Measurements from ENCODE around the gene DCDC2. TPM values are rescaled to one million over a fixed set of nuclear protein-coding genes. Genes with fewer than 3 reads are reported as not detected.
"Not testable (repeated sequence)": the region's sequence is repeated elsewhere in the genome, so short reads cannot be mapped to it uniquely, and the experiment has no call there.

Gene DCDC2
- polyA plus RNA-seq, 1 experiment: not detected

- no peak for DNase-seq (ENCODE audit: low read depth)
Observed at GRCh38 chr6:24313251-24314141, 44.4 kb downstream of the DCDC2 start.

DNA sequence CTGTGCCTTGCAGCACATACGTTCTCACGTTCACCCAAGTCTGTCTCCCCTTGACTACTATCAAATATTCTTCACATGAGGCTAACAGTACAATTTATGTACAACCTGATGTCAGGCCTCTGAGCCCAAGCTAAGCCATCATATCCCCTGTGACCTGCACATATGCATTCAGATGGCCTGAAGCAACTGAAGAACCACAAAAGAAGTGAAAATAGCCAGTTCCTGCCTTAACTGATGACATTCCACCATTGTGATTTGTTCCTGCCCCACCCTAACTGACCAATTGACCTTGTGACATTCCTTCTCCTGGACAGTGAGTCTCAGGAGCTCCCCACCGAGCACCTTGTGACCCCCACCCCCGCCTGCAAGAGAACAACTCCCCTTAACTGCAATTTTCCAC is 46.1 kb downstream of the DCDC2 start:
- DNase-seq (ENCODE audit: low read depth); H3K27me3 ChIP-seq (ENCODE audit: control insufficient read depth, insufficient read depth, low read length); H3K4me3 ChIP-seq (ENCODE audit: low read depth, low read length); POLR2A ChIA-PET; CTCF ChIA-PET; H3K36me3 ChIP-seq (ENCODE audit: control insufficient read depth, insufficient read depth, low read length): not testable (repeated sequence)

More at GRCh38 chr6:24313251-24314141, 44.4 kb downstream of the DCDC2 start:
- TF ChIP-seq, protein P1, sequence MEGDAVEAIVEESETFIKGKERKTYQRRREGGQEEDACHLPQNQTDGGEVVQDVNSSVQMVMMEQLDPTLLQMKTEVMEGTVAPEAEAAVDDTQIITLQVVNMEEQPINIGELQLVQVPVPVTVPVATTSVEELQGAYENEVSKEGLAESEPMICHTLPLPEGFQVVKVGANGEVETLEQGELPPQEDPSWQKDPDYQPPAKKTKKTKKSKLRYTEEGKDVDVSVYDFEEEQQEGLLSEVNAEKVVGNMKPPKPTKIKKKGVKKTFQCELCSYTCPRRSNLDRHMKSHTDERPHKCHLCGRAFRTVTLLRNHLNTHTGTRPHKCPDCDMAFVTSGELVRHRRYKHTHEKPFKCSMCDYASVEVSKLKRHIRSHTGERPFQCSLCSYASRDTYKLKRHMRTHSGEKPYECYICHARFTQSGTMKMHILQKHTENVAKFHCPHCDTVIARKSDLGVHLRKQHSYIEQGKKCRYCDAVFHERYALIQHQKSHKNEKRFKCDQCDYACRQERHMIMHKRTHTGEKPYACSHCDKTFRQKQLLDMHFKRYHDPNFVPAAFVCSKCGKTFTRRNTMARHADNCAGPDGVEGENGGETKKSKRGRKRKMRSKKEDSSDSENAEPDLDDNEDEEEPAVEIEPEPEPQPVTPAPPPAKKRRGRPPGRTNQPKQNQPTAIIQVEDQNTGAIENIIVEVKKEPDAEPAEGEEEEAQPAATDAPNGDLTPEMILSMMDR (IDR thresholded peaks at IDR 0.05; ENCODE audit: insufficient read depth, low read depth, low read length): no peak
- Histone ChIP-seq H3K27me3 (ENCODE audit: control insufficient read depth, insufficient read depth, low read length) (no peaks in the 10 kb centered on the region), H3K36me3 (ENCODE audit: control insufficient read depth, insufficient read depth, low read length) (no peaks in the 10 kb centered on the region), H3K4me3 (ENCODE audit: low read depth, low read length) (no peak overlapping the region)
- ChIA-PET POLR2A (no interaction called here), CTCF (no interaction called here)

- CTCF ChIA-PET: no interaction called here
- POLR2A ChIA-PET: no interaction called here
Observed at GRCh38 chr6:24307881-24308280, 50.0 kb downstream of the DCDC2 start.

GRCh38 chr6:24306936-24307335 is 50.9 kb downstream of the DCDC2 start:
- H3K4me3 ChIP-seq (ENCODE audit: low read depth, low read length): no peak overlapping the region
- CTCF ChIA-PET: no interaction called here
- TF ChIP-seq, protein P1 (IDR thresholded peaks at IDR 0.05; ENCODE audit: insufficient read depth, low read depth, low read length): no peak
- H3K36me3 ChIP-seq (ENCODE audit: control insufficient read depth, insufficient read depth, low read length): no peaks in the 10 kb centered on the region
- POLR2A ChIA-PET: no interaction called here
- H3K27me3 ChIP-seq (ENCODE audit: control insufficient read depth, insufficient read depth, low read length): no peaks in the 10 kb centered on the region
- no peak for DNase-seq (ENCODE audit: low read depth)

More at GRCh38 chr6:24307881-24308280, 50.0 kb downstream of the DCDC2 start:
- TF ChIP-seq, protein P1 (IDR thresholded peaks at IDR 0.05; ENCODE audit: insufficient read depth, low read depth, low read length): no peak
- Histone ChIP-seq H3K4me3 (ENCODE audit: low read depth, low read length) (no peak overlapping the region), H3K36me3 (ENCODE audit: control insufficient read depth, insufficient read depth, low read length) (no peaks in the 10 kb centered on the region), H3K27me3 (ENCODE audit: control insufficient read depth, insufficient read depth, low read length) (no peaks in the 10 kb centered on the region)
- DNase-seq (ENCODE audit: low read depth): no peak

GRCh38 chr6:24306038-24306437 is 51.8 kb downstream of the DCDC2 start:
- H3K36me3 ChIP-seq (ENCODE audit: control insufficient read depth, insufficient read depth, low read length): no peaks in the 10 kb centered on the region
- no peak for DNase-seq (ENCODE audit: low read depth)
- TF ChIP-seq, protein P1 (IDR thresholded peaks at IDR 0.05; ENCODE audit: insufficient read depth, low read depth, low read length): no peak
- no peaks in the 10 kb centered on the region for H3K27me3 ChIP-seq (ENCODE audit: control insufficient read depth, insufficient read depth, low read length)
- H3K4me3 ChIP-seq (ENCODE audit: low read depth, low read length): no peak overlapping the region
- POLR2A ChIA-PET: no interaction called here
- CTCF ChIA-PET: no interaction called here

- ChIA-PET POLR2A (no interaction called here), CTCF (no interaction called here)
- no peak for DNase-seq (ENCODE audit: low read depth)
- Histone ChIP-seq H3K27me3 (ENCODE audit: control insufficient read depth, insufficient read depth, low read length) (no peaks in the 10 kb centered on the region), H3K4me3 (ENCODE audit: low read depth, low read length) (no peak overlapping the region), H3K36me3 (ENCODE audit: control insufficient read depth, insufficient read depth, low read length) (no peaks in the 10 kb centered on the region)
- TF ChIP-seq, protein P1 (IDR thresholded peaks at IDR 0.05; ENCODE audit: insufficient read depth, low read depth, low read length): no peak
Observed at GRCh38 chr6:24296944-24297343, 60.9 kb downstream of the DCDC2 start.

DNA sequence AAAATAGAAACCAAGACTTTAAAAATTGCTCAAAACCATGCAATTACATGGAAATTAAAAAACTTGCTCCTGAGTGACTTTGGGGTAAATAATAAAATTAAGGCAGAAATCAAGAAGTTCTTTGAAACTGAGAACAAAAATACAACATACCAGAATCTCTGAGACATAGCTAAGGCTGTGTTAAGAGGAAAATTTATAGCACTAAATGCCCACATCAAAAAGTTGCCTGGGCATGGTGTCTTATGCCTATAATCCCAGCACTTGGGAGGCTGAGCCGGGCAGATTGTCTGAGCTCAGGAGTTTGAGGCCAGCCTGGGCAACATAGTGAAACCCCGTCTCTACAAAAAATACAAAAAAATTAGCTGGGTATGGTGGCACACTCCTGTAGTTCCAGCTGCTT is 64.0 kb downstream of the DCDC2 start:
- CTCF ChIA-PET; H3K36me3 ChIP-seq (ENCODE audit: control insufficient read depth, insufficient read depth, low read length); DNase-seq (ENCODE audit: low read depth); POLR2A ChIA-PET; H3K4me3 ChIP-seq (ENCODE audit: low read depth, low read length); H3K27me3 ChIP-seq (ENCODE audit: control insufficient read depth, insufficient read depth, low read length): not testable (repeated sequence)

Data from BJ (cell line).